Activated CD4-positive, alpha-beta T cell treated with anti-CD3 and anti-CD28 coated beads, Interleukin-2, amount 50 U/mL, for 4 hours (primary cell): ENCODE measurements around the gene HIVEP3.

Source experiments
- DNase-seq, 2 experiments: peaks; one replicate each; pipeline ENCODE4 v3.0.0-alpha.2; 2020

Gene HIVEP3

DNA sequence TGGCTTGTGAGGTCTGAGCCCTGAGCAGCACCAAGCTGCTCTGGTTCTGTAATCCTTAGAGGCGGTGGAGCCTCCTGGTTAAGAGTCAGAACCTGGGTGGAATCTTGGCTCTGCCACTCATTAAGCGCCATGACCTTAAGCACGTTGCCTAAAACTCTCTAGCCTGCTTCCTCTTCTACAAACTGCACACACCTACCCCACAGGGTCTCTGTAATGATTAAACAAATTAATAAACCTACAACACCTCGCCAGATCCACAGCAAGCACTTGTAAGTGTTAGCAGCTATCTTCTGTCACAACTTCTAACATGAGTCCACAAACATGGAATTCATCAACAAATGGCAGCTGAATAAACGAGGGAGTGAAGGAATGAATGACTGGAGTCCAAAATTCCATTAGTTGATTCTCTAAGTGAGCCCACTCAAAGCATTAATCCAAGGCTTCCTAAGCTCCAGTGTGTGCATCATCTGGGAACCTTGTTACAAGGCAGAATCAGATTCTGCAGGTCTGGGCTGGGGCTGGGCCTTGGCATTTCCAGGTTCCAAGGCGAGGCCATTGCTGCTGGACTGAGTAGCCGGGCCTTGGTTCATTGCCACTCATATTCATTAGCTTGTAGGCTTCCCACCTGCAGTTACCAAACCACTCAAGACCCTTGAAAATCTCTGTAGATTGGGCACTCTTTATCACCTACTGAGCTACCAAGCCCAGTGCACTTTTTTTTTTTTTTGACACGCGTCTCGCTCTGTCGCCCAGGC lies 168.6 kb downstream of the HIVEP3 start:
- no peak for DNase-seq

DNA sequence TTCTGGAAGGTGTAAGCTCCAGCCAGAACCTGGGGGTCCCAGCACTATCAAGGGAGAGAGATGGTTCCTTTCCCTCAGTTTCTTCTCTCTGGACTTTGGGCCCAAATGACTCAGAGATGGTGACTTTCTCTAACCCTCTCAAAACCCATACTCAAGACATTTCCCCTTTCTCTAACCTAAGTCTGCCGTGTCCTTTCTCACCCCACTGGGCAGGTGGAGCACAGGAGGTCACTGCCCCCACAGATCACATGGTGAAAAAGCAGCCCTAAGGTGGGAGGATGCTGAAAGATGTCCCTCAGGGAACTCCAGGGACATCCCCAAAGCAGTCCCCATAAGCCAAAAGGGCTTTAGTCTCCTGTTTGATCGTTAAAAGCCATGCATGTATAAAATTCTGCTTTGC lies 173.7 kb downstream of the HIVEP3 start:
- no peak for DNase-seq

- DNase-seq: no peak
Measured at GRCh38 chr1:41743366-41743765, 175.4 kb downstream of the HIVEP3 start.

GRCh38 chr1:41742219-41742618 lies 176.5 kb downstream of the HIVEP3 start:
- DNase-seq: no peak

DNA sequence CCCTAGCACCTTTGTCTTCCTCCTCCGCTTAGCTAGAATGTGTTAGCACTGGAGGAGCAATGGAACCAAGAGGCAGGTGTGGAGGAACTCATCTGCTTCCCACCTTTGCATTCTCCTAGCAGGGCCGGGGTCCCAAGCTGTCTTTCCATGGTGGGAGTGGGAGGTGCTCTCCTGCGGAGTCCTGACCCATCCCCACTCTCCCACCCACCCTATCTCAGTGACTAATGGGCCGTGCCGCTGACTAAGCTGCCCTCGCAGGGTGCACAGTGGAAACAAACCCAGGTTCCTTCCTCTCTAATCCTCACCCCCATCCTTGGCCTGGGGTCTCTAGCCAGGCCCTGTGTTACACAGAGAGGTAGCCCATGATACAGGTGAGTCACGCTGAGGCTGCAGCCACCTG lies 177.5 kb downstream of the HIVEP3 start:
- DNase-seq: peak; percentile 30 to 35

DNA sequence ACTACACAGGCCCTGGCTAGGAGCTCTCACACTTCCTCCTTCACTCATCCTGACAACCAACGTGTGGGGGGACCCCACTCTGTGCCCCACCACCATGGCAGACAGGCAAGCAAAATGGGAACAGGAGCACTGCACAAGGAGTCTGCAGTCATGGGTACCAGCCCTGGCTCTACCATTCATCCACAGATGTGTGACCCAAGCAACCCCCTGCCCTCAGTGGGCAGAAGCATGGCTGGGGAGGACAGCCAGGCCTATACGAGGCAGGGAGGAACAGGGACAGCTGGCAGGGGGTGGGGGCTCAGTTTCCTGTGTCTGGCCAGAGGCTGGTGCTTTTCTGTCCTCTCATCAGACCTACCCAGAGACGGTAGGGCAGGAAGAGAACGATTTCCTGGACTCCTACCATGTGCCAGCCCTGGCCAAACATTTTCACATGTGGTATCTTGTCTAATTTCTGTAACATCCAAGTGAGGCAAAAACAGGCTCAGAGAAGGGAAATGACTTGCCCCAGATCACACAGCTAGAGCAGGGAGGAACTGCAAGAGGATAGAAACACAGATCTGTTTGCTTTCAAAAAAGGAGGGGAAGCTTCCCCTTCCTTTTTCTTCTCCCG lies 178.0 kb downstream of the HIVEP3 start:
- DNase-seq: no peak

- DNase-seq: no peak
Measured at GRCh38 chr1:41740058-41740457, 178.7 kb downstream of the HIVEP3 start.

GRCh38 chr1:41739061-41739955 lies 179.4 kb downstream of the HIVEP3 start:
- DNase-seq: peak; percentile 72 to 81

GRCh38 chr1:41738475-41738874 lies 180.2 kb downstream of the HIVEP3 start:
- DNase-seq: no peak

DNA sequence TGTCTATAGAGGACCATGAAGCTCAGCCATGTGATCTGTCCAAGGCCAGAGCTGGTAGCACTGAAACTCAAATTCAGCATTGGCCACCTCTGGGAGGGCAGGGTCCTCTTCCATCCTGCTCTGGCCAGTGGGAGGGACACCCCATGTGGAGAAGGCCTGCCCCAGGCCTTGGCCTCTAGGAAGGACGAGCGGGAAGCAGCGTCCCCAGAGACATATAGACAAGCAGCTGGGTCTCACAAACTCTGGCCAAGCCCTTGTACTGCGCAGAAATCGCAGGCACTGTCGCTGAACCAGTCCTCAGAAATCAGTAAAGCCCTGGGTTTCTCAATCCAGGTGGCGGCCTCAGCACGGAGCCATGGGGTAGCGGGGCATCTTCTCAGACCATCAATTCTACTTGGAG lies 180.7 kb downstream of the HIVEP3 start:
- DNase-seq: no peak

DNA sequence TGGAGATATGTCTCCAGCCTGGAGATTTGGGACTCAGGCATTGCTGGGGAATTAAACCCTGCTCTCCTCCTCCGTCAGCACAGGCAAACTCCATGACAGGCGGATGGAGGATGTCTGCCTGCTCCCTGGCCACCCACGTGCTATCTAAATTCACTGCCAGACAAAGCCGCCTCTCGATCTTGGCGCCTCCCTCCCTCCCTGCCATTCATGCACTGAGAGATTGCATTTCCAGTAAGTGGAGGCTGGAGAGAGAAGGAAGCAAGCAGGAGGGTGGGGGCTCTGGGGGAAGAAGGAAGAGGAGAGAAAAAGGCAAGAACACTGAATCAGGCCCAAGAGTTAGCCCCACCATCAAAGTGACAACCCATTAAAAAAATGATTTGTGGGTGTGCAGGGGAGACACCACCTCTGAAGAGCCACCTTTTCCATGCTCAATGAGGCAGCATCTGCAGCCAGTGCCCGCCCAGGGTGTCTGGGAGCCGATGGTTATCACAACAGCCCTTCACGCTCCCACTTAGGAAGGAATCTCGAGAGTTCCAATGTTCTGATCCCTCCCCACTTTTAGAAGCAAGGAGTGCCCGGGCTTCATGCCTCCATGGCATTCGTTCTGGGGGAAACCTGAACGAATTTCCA lies 183.0 kb downstream of the HIVEP3 start:
- DNase-seq: no peak

- DNase-seq: no peak
Measured at GRCh38 chr1:41735139-41735538, 183.6 kb downstream of the HIVEP3 start.

DNA sequence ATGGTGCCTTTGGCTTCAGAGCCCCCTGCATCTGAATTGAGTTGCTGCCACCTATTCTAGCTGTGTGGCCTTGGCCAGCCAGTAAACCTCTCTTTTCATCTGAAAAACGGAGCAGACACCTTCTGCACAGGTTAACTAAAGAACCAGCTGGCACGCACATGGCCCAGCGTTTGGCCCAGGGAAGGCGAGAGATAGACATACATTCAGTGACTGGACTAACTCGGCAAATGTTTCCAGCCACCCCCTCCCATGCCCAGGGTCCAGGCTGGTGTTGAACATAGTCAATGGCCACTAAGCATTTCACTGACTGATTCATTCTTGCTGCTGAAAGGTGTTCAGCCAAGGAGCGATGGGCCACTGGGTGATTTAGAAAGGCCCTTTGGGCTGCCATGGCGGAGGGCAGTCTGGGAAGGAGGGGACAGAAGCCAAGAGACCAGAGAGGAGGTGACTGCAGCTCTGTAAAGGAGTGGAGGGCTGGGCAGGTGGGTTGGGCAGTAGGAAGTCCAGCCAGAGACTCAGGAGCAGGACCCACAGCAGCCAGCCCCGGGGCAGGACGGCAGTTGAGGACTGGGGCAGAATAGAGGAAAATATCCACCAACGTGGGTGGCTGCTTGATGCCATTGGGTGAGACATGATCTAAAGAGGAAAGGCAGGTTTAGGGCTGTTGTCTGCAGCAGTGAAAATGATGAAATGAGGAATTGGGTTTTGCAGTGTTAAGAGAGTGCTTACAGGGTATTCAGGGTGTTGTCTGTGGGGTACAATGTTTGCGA lies 184.3 kb downstream of the HIVEP3 start:
- DNase-seq: no peak

GRCh38 chr1:41733725-41734124 lies 185.0 kb downstream of the HIVEP3 start:
- DNase-seq: no peak

- no peak for DNase-seq
Measured at GRCh38 chr1:41733021-41733420, 185.7 kb downstream of the HIVEP3 start.

GRCh38 chr1:41731516-41732030 lies 187.1 kb downstream of the HIVEP3 start:
- DNase-seq: no peak

DNA sequence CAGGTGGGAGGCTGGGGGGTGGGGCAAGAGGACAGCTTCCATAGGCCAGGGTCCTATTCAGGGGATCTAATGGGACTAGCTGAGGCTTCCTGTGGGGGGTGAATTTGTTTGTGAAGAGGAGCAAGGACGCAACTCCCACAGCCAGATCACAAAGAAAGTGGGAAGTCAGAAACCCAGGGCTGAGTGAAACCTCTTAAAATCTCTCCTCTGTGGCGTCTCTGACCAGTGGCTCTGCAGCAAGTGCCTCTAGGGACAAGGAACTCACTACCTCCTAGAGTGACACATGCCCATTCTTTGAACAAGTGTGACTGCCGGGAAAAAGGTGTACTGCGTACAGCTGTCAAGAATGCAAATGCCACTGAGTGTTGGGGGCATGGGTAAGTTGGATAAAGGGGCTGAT lies 187.9 kb downstream of the HIVEP3 start:
- DNase-seq: no peak

DNA sequence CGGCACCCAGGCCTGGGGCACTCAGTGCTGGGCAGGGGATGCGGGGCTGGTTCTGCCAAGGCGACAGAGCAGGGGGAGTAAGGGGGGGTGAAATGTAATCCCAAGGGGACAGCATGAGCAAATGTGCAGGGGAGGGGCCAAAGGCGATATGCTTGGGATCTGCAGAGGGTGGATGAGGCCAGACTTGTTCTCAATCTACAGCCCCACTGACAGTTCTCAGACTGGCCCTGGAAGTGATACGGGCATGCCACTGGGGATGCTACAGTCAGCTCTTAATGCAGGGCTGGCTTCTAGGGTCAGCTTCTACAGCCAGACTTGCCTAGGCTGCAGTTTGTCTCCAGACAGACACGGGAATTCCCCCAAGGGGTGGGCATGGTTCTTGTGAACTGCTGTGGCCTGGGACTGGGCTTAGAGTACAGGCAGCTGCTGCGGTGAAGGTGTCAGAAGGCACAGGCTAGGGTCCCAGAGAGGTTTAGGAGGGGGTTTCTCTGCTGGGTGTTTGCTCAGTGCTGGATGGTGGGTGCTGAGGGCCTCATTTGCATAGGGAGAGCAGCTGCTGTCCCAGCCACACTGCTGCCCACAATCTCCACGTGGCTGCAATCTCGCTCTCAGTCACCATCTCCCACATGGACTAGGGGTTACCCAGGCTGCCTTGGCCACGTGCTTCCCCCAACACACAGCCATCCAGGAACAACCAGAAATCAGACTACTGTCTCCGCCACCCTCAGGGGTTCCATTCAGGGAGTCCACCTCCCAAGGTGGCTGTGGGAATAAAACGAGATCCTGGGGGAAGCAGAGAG lies 190.1 kb downstream of the HIVEP3 start:
- peak in 1 of 2 experiments; percentile 31 for DNase-seq

DNA sequence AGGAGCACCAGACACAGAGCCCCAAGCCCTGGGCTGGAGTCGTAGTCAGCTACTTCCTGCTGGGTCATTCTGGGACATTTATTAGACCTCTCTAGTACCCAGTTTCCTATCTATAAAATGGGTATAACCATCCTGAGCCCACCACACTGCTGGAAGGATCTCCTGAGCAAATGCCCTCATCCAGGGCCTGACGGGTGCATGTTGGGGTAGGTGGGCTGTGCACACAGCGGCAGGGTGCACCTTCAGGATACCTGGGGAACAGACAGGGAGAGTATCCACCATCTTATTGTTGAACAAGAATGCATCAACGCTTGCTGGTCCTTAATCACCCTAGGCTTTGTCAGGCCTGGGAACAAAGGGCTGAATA lies 191.0 kb downstream of the HIVEP3 start:
- DNase-seq: no peak

GRCh38 chr1:41726899-41727748 lies 191.6 kb downstream of the HIVEP3 start:
- DNase-seq: no peak
